NT2/D1 (cell line): ENCODE measurements around the gene AP3D1.
"Not testable (repeated sequence)": the region's sequence is repeated elsewhere in the genome, so short reads cannot be mapped to it uniquely, and the experiment has no call there.

ENCODE experiments used
- DNase-seq: peaks from one replicate; pipeline ENCODE4 v3.0.0-alpha.2; 2011; ENCODE audit warnings: low read depth, low spot score
- H3K27me3 ChIP-seq: 2 replicates; pipeline ENCODE4 v1.6.0; 2011; ENCODE audit warnings: mild to moderate bottlenecking; ENCODE audit not compliant: insufficient read length, insufficient read depth
- H3K36me3 ChIP-seq: 2 replicates; pipeline ENCODE4 v1.6.1; 2011; ENCODE audit warnings: mild to moderate bottlenecking, low read length, mixed read lengths; ENCODE audit not compliant: insufficient read depth, insufficient read length
- H3K4me1 ChIP-seq: 2 replicates; pipeline ENCODE4 v1.5.1; 2011; ENCODE audit not compliant: insufficient read depth, insufficient read length
- H3K4me3 ChIP-seq: 2 replicates; pipeline ENCODE4 v1.5.1; 2011; ENCODE audit warnings: low read depth; ENCODE audit not compliant: insufficient read length
- H3K9ac ChIP-seq: 2 replicates; pipeline ENCODE4 v1.6.0; 2011; ENCODE audit warnings: low read depth; ENCODE audit not compliant: insufficient read length
- H3K9me3 ChIP-seq: 2 replicates; pipeline ENCODE4 v1.5.1; 2011; ENCODE audit warnings: mild to moderate bottlenecking, low read length; ENCODE audit not compliant: insufficient read depth
- SUZ12 ChIP-seq: IDR thresholded peaks from 2 replicates; pipeline ENCODE4 v1.6.1; 2011; ENCODE audit not compliant: insufficient read length, insufficient read depth; ENCODE audit errors: extremely low read depth
- YY1 ChIP-seq: IDR thresholded peaks from 2 replicates; pipeline ENCODE4 v1.6.1; 2011; ENCODE audit not compliant: insufficient read length, insufficient read depth
- ZNF274 ChIP-seq: IDR thresholded peaks from 2 replicates; pipeline ENCODE4 v1.6.1; 2011; ENCODE audit warnings: mild to moderate bottlenecking, low read depth, low read length

AP3D1 gene

GRCh38 chr19:2099937-2100718 is 51.2 kb downstream of the AP3D1 start:
- Histone ChIP-seq H3K4me3 (no peak overlapping the region), H3K9me3 (no peaks in the 10 kb centered on the region), H3K27me3 (no peaks in the 10 kb centered on the region), H3K9ac (no peak overlapping the region), H3K4me1 (peaks cover 14% of the 10 kb centered on the region), H3K36me3 (peaks cover 65% of the 10 kb centered on the region)
- no peak for TF ChIP-seq ZNF274
- no peak for TF ChIP-seq YY1
- TF ChIP-seq SUZ12, result no peak
- no peak for DNase-seq

- DNase-seq, result no peak
- Histone ChIP-seq H3K27me3 (no peaks in the 10 kb centered on the region), H3K4me3 (no peak overlapping the region), H3K36me3 (peaks cover 55% of the 10 kb centered on the region), H3K9ac (no peak overlapping the region), H3K4me1 (peaks cover 14% of the 10 kb centered on the region), H3K9me3 (no peaks in the 10 kb centered on the region)
- TF ChIP-seq SUZ12 (no peak), ZNF274 (no peak), YY1 (no peak)
These were observed 52.3 kb downstream of the AP3D1 start for GRCh38 chr19:2099054-2099501.

- H3K9ac ChIP-seq, result peak overlapping the region; percentile 26
- H3K27me3 ChIP-seq, result no peaks in the 10 kb centered on the region
- H3K4me1 ChIP-seq, result peaks cover 14% of the 10 kb centered on the region
- no peaks in the 10 kb centered on the region for H3K9me3 ChIP-seq
- TF ChIP-seq YY1, result no peak
- no peak for TF ChIP-seq ZNF274
- TF ChIP-seq SUZ12, result no peak
- H3K4me3 ChIP-seq, result no peak overlapping the region
- no peak for DNase-seq
- peaks cover 52% of the 10 kb centered on the region for H3K36me3 ChIP-seq
These were observed 53.5 kb downstream of the AP3D1 start for GRCh38 chr19:2097886-2098327.

- H3K4me3 ChIP-seq, result peak overlapping the region; percentile 11
- H3K9me3 ChIP-seq, result no peaks in the 10 kb centered on the region
- peaks cover 52% of the 10 kb centered on the region for H3K36me3 ChIP-seq
- TF ChIP-seq YY1, result no peak
- TF ChIP-seq ZNF274, result no peak
- TF ChIP-seq SUZ12, result no peak
- peak overlapping the region; percentile 61 for H3K9ac ChIP-seq
- DNase-seq, result no peak
- no peaks in the 10 kb centered on the region for H3K27me3 ChIP-seq
- H3K4me1 ChIP-seq, result peaks cover 14% of the 10 kb centered on the region
These were observed 54.0 kb downstream of the AP3D1 start for GRCh38 chr19:2097203-2097885.

- no peak for TF ChIP-seq SUZ12
- no peak for TF ChIP-seq YY1
- TF ChIP-seq ZNF274, result no peak
- peak within 1 kb of the TSS; percentile 62 for H3K4me3 ChIP-seq
- H3K36me3 ChIP-seq, result peaks cover 46% of the 10 kb centered on the region
- DNase-seq, result peak; percentile 92
- H3K27me3 ChIP-seq, result no peaks in the 10 kb centered on the region
- peak within 1 kb of the TSS; percentile 76 for H3K9ac ChIP-seq
- H3K9me3 ChIP-seq, result no peaks in the 10 kb centered on the region
- H3K4me1 ChIP-seq, result peaks cover 14% of the 10 kb centered on the region
These were observed 54.7 kb downstream of the AP3D1 start, which contains the start of gene IZUMO4 for GRCh38 chr19:2096480-2097202. IZUMO4 (plus strand) TSS chr19:2096915; CDS start chr19:2096946, 31 bp downstream.

GRCh38 chr19:2096034-2096479 is 55.3 kb downstream of the AP3D1 start, which contains the start of gene MOB3A:
MOB3A (minus strand) TSS chr19:2096326; CDS start chr19:2078560, 17,766 bp downstream.
- Histone ChIP-seq H3K9me3 (no peaks in the 10 kb centered on the region), H3K27me3 (no peaks in the 10 kb centered on the region), H3K9ac (peak within 1 kb of the TSS; percentile 76), H3K4me1 (peaks cover 14% of the 10 kb centered on the region), H3K36me3 (peaks cover 40% of the 10 kb centered on the region), H3K4me3 (peak within 1 kb of the TSS; percentile 62)
- DNase-seq, result no peak
- TF ChIP-seq SUZ12, result no peak
- TF ChIP-seq ZNF274, result no peak
- TF ChIP-seq YY1, result no peak

- H3K9ac ChIP-seq, DNase-seq, H3K9me3 ChIP-seq, H3K4me3 ChIP-seq, H3K27me3 ChIP-seq: not testable (repeated sequence)
- Histone ChIP-seq H3K36me3 (peaks cover 12% of the 10 kb centered on the region), H3K4me1 (peaks cover 17% of the 10 kb centered on the region)
These were observed 59.3 kb downstream of the AP3D1 start for GRCh38 chr19:2091926-2092525.
